HUES6 (cell line): ENCODE measurements around the gene ZBTB1.

Source experiments
- H3K27ac ChIP-seq: 2 replicates; pipeline ENCODE4 v1.7.0; 2013; ENCODE audit warnings: low read depth, mild to moderate bottlenecking, low read length, inconsistent platforms
- H3K27me3 ChIP-seq: 2 replicates; pipeline ENCODE4 v1.6.1; 2013; ENCODE audit warnings: low read length; ENCODE audit not compliant: control insufficient read depth, insufficient read depth
- H3K36me3 ChIP-seq: 2 replicates; pipeline ENCODE4 v1.6.1; 2013; ENCODE audit warnings: low read length; ENCODE audit not compliant: control insufficient read depth, insufficient read depth
- H3K4me1 ChIP-seq: 2 replicates; pipeline ENCODE4 v1.6.1; 2013; ENCODE audit warnings: low read length; ENCODE audit not compliant: control insufficient read depth, insufficient read depth
- H3K4me3 ChIP-seq: 2 replicates; pipeline ENCODE4 v1.5.1; 2013; ENCODE audit warnings: low read depth, low read length
- H3K9ac ChIP-seq: one replicate; pipeline ENCODE4 v1.6.1; 2013; ENCODE audit warnings: mild to moderate bottlenecking, low read length
- H3K9me3 ChIP-seq: 2 replicates; pipeline ENCODE4 v1.6.1; 2013; ENCODE audit warnings: low read depth, low read length; ENCODE audit not compliant: control insufficient read depth, insufficient read depth

Gene ZBTB1

GRCh38 chr14:64500088-64500487 lies 4.5 kb upstream of the ZBTB1 start:
- Histone ChIP-seq H3K27me3 (no peaks in the 10 kb centered on the region), H3K27ac (no peak overlapping the region), H3K9ac (no peak overlapping the region), H3K9me3 (no peaks in the 10 kb centered on the region), H3K4me1 (peaks cover 17% of the 10 kb centered on the region), H3K36me3 (0 out of 2 replicates have a peak, but pooled peaks cover 4% of the 10 kb centered on the region), H3K4me3 (no peak overlapping the region)

GRCh38 chr14:64501411-64502171 lies 3.0 kb upstream of the ZBTB1 start:
- Histone ChIP-seq H3K27ac (no peak overlapping the region), H3K27me3 (no peaks in the 10 kb centered on the region), H3K4me3 (peak overlapping the region; percentile 78; the same call in 1 of the 2 replicates), H3K9ac (peak overlapping the region; percentile 3), H3K4me1 (peaks cover 20% of the 10 kb centered on the region), H3K36me3 (no peaks in the 10 kb centered on the region), H3K9me3 (no peaks in the 10 kb centered on the region)

GRCh38 chr14:64502456-64502855 lies 2.1 kb upstream of the ZBTB1 start:
- Histone ChIP-seq H3K36me3 (no peaks in the 10 kb centered on the region), H3K27me3 (no peaks in the 10 kb centered on the region), H3K27ac (no peak overlapping the region), H3K9ac (peak overlapping the region; percentile 99), H3K4me3 (peak overlapping the region; percentile 78), H3K4me1 (peaks cover 28% of the 10 kb centered on the region), H3K9me3 (no peaks in the 10 kb centered on the region)

GRCh38 chr14:64502887-64503433 lies 1.6 kb upstream of the ZBTB1 start:
- no peaks in the 10 kb centered on the region for H3K9me3 ChIP-seq
- peak overlapping the region; percentile 99 for H3K9ac ChIP-seq
- no peaks in the 10 kb centered on the region for H3K27me3 ChIP-seq
- peak overlapping the region; percentile 97 for H3K27ac ChIP-seq
- peaks cover 33% of the 10 kb centered on the region for H3K4me1 ChIP-seq
- H3K36me3 ChIP-seq, result no peaks in the 10 kb centered on the region
- peak overlapping the region; percentile 78 for H3K4me3 ChIP-seq

- H3K4me3 ChIP-seq, result peak within 1 kb of the TSS; percentile 78
- H3K36me3 ChIP-seq, result no peaks in the 10 kb centered on the region
- no peaks in the 10 kb centered on the region for H3K9me3 ChIP-seq
- H3K9ac ChIP-seq, result peak within 1 kb of the TSS; percentile 99
- peak within 1 kb of the TSS; percentile 97 for H3K27ac ChIP-seq
- H3K4me1 ChIP-seq, result peaks cover 39% of the 10 kb centered on the region
- H3K27me3 ChIP-seq, result no peaks in the 10 kb centered on the region
These were observed 898 bp upstream of the ZBTB1 start, which contains the start of gene ZBTB25 for GRCh38 chr14:64503434-64504309. Gene ZBTB25, minus strand, starts transcription at chr14:64503838. Its CDS starts 13,305 bp downstream, at chr14:64490533.

GRCh38 chr14:64504897-64505794 lies 576 bp downstream of the ZBTB1 start:
- Histone ChIP-seq H3K27ac (peak overlapping the region; percentile 97), H3K9ac (peak overlapping the region; percentile 99), H3K27me3 (no peaks in the 10 kb centered on the region), H3K4me1 (peaks cover 47% of the 10 kb centered on the region), H3K4me3 (peak overlapping the region; percentile 78), H3K36me3 (no peaks in the 10 kb centered on the region), H3K9me3 (no peaks in the 10 kb centered on the region)

- H3K9ac ChIP-seq, result no peak overlapping the region
- peak overlapping the region; percentile 33; the same call in 1 of the 2 replicates for H3K4me3 ChIP-seq
- H3K9me3 ChIP-seq, result no peaks in the 10 kb centered on the region
- peaks cover 51% of the 10 kb centered on the region for H3K4me1 ChIP-seq
- H3K27ac ChIP-seq, result no peak overlapping the region
- no peaks in the 10 kb centered on the region for H3K27me3 ChIP-seq
- no peaks in the 10 kb centered on the region for H3K36me3 ChIP-seq
These were observed 2.2 kb downstream of the ZBTB1 start for GRCh38 chr14:64506721-64507120.

GRCh38 chr14:64507376-64508156 lies 3.0 kb downstream of the ZBTB1 start:
- Histone ChIP-seq H3K27ac (no peak overlapping the region), H3K4me1 (peaks cover 42% of the 10 kb centered on the region), H3K9ac (no peak overlapping the region)

GRCh38 chr14:64508215-64508776 lies 3.7 kb downstream of the ZBTB1 start:
- H3K9me3 ChIP-seq, result no peaks in the 10 kb centered on the region
- H3K27me3 ChIP-seq, result no peaks in the 10 kb centered on the region
- H3K4me3 ChIP-seq, result no peak overlapping the region
- H3K9ac ChIP-seq, result no peak overlapping the region
- H3K36me3 ChIP-seq, result no peaks in the 10 kb centered on the region
- H3K4me1 ChIP-seq, result peaks cover 38% of the 10 kb centered on the region
- H3K27ac ChIP-seq, result no peak overlapping the region

More at GRCh38 chr14:64507376-64508156, 3.0 kb downstream of the ZBTB1 start:
- Histone ChIP-seq H3K4me3 (no peak overlapping the region; the same call in 1 of the 2 replicates), H3K27me3 (no peaks in the 10 kb centered on the region), H3K9me3 (no peaks in the 10 kb centered on the region), H3K36me3 (no peaks in the 10 kb centered on the region)
